Dermis microvascular lymphatic vessel endothelial cell (primary cell): ENCODE measurements around the gene MRPS6. TPM values are rescaled to one million over a fixed set of nuclear protein-coding genes. Genes with fewer than 3 reads are reported as not detected.

Source experiments
- DNase-seq, 2 donors: peaks; one replicate each; pipeline versions ENCODE4 v3.0.0 to v3.0.0-alpha.2; 2010; ENCODE audit warnings: low read depth in 2 of 2
- total RNA-seq: library from RNA; depleted of rRNA; stranded (reverse); fragments of >200 nt; gene quantifications from 2 replicates; pipeline ENCODE4 v1.2.1, GENCODE V29; 2014

The MRPS6 gene
- total RNA-seq, 1 donor from 2014 or later: 9.5 TPM

DNA sequence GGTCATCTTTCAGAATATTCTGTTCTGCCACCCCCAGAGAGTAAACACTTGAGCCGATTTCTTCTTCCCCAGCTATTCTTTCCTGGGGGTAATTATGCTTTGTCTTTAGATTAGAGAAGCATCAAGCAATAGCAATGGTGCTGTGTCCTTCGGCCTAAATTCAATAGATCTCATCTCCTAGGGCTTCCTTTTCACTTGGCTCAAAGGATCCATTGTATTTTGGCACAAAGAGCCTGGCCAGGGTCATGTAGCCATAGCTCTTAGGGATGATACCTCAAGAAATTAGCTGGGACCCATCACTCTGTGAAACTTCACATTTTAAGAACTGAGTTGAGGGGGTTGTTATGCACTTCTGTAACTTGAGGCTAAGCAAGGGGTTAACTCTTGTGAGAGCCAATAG lies 27.0 kb downstream of the MRPS6 start:
- DNase-seq: no peak

DNA sequence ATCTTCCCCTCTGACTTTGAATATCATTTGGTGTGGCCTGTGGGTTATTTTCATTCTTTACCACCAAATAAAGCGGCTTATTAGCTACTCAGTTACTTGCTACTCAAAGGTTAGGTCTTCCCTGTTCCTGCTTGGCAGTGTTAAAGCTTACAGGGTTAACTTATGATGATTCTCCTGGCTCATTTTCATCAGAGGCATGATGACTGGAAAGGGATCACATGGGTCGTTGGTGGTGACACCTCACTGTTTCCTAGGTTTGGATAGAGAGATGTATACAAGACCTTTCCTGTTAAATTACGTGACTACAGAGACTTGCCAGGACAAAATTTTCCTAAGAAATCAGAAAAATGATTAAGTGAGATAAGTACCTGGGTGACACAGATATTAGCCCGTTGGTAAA lies 27.4 kb downstream of the MRPS6 start:
- DNase-seq: peak in 1 of 2 donors; percentile 8

DNA sequence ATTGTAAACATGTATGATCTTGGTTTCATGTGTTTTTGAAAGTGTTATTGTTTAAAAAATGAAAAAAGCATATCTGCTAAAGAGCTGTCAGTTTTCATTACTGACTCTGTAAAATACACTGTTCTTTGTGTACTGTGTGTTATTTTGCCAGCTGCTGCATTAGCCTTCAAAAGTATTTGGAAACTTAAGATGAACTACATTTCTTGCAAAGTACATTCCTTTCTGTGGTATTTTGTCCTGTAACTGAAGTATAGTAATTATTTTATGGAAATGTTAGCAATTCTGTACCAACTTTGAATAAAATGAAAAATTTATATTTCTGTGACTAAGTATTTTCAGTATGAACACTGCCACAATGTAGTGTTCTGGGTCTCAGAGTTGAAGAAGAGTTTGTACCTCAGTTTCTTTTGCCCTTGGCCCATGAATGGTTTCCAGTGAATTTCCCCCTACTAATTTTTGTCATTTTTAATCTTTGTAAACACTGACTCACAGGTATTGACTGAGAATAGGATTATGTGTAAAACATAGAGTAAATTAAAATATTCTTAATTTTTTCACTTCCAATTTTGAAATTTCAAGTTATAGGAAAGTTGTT lies 32.7 kb downstream of the MRPS6 start:
- DNase-seq: no peak

DNA sequence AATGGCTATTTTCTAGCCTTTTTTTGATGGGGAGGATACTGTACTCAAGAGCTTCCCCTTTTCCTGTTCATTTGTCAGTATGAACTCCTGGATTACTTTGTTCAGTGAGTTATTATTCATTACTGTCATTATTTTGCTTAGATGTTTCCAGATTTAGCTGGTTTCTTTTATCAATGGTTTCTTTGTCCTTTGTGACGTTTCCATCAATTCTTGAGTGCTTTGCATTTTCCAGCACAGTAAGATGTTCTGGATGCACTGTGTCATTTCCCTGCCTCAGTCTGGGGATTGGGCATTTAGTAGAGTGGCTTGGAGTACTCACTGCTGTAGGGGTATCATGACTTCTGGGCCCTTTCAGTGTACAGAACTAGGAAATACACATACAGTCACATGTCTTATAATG lies 34.2 kb downstream of the MRPS6 start:
- DNase-seq: no peak

DNA sequence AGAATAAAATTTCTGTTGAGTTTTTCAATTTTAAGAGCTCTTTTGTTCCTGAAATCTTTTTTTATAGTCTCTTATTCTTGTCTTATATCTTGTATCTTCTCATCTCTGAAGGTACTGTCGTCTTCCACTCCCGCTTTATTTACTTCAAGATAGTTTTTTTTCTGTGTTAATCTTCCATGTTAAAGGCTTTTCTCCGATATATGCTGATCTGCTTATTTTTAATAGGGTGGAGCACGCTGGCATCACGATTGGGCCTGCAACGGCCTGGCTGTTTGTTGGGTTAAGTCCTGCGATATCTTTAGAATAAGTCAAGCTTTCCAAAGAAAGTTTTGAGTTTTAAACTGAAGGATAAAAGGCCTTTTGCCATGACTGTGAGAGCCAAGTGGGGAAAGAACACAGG lies 35.7 kb downstream of the MRPS6 start:
- DNase-seq: no peak

DNA sequence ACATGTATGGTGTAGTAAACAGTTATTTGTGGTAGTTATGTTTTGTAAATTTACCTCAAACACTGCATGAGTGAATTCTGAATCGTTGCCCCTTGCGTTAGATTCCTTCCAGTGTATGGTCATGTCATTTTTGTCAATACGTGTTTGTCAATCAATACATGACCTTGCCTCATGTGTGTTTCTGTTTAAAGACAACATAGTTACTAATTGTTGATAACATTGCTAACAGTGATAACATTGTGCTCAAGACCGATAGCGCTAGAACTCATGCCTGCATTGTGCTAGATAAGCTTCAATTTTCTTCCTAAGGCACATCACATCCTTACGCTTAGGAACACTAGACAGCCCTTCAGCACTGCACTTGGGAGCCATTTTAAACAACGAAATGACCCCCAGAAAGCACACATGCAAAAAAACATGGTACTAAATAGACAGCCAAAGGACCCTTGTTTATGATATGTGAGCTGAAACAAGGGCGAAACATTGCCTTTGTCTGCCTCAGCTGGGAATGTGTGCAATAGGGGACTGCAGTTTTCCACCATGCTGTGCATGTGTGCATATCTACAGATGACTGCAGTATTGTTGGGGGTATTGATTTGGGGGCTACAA lies 37.3 kb downstream of the MRPS6 start:
- DNase-seq: no peak

DNA sequence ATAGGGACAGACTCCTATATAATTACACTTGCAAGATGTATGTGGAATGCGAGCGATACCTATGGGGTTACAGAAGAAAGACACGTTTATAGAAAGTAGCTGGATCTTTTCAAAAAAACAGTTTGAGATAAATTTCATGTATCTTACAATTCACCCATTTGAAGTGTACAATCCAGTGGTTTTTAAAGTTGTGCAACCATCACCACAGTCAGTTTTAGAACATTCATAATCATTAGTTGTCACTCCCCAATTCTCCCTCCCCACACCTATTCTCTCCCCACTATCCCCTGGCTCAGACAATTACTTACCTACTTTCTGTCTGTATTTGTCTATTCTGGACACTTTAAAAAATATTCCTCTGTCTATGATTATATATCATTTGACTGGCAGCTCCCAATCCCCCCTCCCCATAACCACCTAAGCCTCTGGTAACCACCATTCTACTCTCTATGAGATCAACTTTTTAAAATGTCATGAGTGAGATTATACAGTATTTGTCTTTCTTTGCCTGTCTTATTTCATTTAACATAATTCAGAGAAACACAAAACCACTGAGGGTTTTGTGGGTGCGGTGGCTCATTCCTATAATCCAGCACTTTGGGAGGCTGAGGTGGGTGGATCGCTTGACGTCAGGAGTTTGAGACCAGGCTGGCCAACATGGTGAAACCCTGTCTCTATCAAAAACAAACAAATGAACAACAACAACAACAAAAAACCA lies 39.1 kb downstream of the MRPS6 start:
- DNase-seq: no peak

DNA sequence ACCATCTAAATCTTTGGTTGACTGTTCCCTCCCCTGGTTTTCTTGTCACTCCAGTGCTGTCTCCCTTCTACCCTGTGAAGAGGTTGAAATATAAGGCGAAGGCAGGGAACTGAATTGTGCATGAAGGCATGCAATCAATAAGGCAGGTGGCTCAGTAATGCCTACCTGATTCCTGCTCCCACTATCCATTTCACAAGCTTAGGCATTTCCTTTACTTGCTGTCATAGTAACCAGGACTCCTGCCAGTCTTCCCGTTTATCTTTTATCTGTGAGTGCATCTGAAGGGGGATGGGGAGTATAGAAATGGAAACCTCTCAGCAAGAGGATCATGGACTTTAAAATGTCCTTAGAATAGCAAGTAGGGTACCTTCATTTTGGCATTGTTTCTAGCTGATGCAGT lies 40.5 kb downstream of the MRPS6 start:
- DNase-seq: peak in 1 of 2 donors; percentile 4

DNA sequence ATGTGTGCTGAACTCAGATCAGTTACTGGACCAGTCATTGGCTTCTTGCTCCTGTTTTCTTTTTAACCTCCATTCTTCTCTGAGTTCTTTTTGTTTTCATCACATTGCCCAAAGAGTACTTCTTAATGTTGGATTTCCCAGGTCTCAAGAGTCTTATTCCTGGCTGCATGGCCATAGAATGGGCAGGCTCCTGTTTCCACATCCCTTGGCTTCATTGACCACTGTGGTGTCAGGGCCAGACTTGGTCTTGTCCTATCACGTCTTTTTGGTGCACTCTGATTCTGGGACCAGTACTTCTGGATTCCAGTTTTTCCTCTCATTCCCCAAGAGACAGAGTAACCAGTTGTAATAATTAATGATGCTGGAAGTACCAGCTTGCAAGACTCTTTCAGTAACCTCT lies 41.8 kb downstream of the MRPS6 start:
- no peak for DNase-seq

DNA sequence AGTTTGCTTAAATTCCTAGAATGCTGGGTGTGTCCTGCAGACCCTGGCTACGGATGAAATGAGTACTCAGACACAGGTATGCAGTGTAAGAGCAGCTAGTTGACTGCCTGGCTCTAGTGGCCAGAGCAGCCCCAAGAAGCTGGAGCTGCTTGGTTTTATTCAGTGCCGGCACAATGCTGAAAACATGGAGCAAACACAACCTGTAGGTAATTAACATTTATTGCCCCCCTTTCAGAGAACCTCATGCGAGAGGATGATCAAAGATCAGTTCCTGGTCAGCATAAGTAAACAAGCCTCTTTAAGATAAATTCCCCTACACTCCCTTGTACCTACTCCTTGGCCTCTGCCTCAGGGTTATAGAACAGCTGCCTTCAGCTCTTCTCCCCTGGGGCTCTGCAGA lies 43.2 kb downstream of the MRPS6 start:
- DNase-seq: no peak

DNA sequence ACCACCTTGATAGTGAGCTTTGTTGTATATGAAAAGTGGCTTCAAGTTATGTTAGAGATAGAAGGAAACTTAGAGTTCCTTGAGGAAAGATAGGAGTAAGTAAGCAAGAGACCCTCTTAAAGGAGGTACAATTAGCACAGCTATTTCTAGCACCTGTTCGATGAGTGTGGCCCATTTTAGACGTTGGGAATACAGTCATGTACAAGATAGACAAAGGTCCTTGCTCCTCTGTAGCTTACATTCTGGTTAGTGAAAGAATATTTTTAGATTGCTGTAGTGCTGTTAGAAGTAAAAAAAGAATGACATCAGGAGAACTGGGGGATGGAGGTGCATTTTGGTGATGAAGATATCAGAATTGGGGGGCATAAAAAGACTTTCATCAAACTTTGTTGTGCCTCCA lies 47.5 kb downstream of the MRPS6 start:
- no peak for DNase-seq

DNA sequence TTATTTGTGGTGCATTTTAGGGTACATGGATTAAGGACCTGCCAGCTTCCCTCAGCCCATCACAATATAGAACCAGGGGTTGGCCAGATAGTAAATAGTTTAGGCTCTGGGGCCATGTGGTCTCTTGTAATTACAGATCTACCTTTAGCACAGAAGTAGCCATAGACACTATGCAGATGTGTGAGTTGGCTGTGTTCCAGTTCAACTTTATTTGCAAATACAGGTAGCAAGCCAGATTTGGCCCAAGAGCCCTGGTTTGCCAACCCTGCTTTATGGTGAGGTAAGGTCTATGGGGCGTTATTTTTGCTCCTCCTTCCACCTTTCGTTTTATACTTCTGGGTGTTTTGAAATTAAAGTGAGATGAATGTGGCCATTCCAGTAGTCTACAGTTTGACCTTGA lies 48.7 kb downstream of the MRPS6 start:
- no peak for DNase-seq

DNA sequence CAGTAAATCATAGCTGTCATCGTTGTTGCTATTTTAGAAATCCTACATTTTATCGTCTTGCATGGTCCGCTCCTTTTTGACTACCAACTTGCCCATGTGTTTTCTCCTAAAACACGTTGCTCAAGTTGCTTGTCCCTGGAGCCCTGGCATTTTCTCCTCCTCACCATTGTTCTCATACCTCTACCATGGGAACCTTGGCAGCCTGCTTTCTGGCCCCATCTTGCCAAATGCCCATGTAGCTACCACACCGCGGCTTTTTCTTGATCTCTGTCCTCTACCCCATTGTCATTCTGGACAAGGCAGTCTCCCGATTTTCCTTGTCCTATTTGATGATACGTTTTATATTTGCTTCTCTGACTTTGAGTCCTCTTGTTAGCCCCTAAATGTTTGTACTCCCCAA lies 50.2 kb downstream of the MRPS6 start:
- no peak for DNase-seq

DNA sequence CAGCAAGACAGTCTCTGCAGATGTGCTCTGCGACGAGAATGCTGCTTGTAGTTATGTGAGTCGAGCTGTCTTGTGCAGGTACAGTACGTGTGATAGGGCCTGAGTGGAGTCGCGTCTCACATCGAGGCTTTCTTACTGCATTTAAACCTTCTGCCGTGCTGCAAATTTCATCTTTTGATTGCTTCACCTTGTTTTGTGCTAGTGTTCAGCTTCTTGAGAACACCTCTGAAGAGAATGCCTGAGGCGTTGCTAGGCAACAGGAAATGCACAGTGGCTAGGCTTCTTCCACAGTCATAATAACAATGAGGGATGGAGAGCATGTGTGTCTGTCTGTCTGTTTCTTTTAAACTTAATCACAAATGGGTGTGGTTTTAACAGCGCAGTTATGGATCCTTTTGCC lies 52.9 kb downstream of the MRPS6 start:
- DNase-seq: no peak

DNA sequence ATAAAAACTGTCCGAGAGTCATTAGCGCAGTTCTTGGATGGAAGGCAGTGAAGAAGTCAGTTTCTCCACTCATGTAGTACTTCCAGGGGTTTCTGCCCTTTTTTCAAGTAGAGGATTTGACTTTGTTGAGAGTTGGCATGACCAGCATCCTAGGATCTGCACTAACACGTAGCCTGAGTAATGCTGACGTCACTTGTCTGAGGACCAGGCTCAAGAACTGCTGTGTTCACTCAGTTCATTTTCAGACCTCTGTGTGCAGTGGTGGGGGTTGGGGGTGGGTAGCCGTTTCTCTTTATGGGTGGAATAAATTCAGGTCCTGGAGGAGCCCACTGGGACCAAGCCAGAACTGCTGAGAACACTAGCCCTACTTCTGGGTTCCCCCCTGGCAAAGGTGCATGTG lies 53.3 kb downstream of the MRPS6 start:
- DNase-seq: no peak

DNA sequence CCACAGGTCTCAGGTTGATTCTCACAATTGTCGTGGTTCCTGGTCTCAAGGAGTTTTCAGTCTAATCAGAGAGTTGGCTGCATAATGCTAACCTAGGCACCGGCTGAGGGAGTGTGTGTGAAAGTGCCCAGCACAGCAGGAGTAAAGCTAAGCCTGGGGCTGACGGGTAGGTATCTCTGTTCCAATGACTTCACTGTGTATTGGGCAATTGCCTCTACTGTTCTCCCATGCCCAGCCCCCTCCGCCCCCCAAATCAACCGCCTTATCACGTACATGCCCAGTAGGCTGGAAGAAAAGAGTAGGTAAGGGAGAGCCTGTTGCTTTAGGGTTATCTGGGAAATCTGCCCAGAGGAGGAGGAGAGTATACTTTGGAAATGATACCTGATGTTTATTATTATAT lies 54.7 kb downstream of the MRPS6 start:
- DNase-seq: no peak

DNA sequence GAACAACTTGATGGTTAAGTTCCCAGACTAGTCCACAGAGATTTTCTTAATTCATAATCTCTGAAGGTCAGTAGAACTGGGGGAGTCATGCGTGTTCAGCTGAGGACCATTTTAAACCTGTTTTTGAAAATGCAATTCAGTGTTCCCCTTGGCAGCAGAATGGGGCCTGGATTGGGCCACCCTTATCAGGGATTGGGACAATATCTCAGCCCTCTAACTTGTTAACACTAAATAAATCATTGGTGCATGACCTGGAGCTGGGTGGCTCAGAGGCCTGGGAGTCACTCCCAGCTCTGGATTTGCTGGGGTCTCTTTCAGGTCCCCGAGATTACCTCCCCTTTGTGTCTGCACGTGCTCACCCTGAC lies 55.3 kb downstream of the MRPS6 start:
- no peak for DNase-seq

DNA sequence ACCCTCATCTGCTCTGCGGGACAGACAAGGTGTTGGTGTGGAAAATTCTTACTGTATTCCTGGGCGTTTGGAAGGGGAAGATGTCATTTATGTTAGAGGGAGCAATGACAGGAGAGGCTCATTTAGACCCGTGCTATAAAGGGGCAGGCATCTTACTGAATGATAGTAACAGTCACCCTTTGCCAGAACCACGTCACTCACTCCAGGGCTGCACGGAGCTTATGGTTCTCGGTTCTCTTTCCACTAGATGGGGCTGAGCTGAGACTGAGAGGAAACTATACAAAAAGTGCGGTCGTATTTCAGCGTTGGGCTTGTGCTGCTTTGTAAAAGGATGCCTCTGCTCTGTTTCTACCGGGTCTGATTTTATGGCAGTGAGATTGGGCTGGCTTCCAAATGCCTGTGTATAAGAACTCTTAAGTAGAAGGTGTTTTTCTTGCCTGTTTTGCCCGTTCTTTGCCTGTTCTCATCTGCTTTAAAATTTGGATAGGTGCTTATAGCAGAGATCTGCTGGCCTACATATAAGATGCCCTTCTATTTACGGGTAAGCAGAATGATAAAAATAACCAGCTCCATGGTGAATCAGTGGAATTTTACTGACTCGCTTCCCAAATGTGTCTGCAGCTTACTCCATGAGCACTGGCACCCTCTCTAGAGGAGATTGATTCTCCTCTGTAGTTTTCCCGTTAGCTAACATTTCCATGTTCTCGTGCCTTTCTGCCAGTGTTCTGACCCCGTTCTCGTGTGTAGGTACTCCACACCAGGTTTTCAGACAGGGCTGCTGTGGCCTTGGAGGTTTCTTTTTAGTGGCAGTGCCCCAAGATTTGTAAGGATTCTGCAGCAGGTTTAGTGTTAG lies 55.9 kb downstream of the MRPS6 start:
- DNase-seq: peak; percentile 73 to 85

DNA sequence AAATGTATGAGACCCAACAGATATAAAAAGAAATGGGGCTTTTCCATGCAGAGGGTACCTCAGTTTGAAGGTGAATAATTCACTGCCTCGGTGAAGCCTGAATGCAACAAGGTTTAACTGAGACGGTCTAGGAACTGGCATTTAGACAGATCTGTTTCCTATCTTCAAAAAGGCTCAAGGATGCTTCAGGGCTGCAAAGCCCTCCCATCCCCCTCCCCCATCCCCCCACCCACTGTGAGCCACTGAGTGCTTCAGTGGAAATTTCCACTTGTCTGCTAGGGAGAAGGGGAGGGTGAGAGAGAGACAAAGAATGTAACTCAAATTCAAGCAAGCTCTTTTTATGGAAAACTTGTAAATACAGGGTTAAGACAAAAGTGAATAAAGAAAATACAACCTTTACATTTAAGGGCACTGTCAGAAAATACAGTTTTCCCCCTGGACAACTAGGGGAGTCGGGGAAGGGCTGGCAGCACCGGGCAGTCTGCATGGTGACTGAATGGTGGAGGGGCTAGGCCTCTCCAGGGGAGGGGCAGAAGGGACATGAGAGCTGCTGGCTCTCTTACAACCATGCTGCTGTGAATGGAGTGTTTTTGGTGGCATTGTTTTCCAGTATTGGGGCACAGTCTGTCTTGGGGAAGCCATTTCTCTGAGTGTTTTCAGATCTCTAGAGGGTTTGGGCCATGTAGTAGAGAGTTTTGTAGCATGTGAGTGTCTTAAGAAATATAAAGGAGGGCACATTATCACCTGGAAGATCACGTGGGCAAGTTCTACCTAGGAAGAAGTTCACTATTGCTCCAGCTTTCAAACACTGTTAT lies 56.7 kb downstream of the MRPS6 start:
- peak; percentile 7 to 15 for DNase-seq

DNA sequence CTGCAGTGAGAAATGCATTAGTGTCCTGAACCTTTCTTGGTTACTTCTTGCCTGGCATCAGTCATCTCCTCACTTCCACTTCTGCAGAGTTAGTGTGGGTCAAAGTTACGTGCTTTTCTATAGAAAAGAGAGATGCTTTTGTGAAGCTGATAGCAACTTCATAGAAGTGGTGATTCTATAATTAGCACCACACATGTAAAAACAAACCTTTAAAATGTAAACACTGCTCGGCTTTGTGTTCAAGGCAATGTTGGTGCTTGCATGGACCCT lies 57.3 kb downstream of the MRPS6 start:
- no peak for DNase-seq

DNA sequence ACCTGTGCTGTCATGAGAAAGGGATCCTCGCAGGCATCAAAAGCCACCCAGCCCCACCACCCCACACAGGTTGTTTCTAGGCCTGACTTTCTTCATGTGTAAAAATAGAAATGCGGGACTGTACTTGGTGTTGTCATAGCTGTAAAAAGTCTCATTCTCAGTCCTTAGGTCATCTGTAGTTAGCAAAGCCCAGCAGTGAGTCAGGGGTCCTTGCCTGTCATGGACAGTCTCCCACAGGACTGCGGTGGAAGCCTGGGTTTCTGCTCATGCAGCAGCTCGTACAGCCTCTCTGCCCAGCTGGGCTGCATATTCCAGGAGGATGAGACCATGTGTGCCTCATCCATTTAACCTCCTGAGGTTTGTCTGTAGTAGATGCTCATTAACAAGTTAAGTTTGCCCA lies 58.2 kb downstream of the MRPS6 start:
- DNase-seq: no peak

DNA sequence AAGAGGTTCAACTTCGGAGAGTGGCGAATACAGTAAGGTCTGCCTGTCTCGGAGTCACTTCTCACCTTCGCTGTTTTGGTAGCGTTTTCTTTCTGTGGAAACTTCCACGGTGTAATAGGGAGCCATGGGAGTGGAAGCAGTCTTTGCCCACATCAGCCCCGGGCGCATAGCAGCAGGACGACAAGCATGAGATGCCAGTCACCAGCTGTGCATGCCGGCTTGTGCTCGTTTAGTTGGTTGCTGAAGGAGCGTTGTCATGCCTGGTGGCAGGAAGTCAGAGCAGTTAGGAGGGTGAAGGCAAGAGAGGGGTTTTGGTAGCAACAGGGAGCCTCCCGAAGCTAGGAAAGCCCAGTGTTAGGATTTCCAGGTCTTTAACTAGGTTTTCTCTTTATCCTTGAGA lies 58.8 kb downstream of the MRPS6 start:
- no peak for DNase-seq
